Astrocyte (in vitro differentiated cells and primary cell): ENCODE data around the gene GJB4.

Experiments used
- EZH2 ChIP-seq: IDR thresholded peaks from 2 replicates; pipeline ENCODE4 v1.6.1; 2012; ENCODE audit warnings: mild to moderate bottlenecking, low read length, inconsistent platforms; ENCODE audit not compliant: insufficient read depth
- TF ChIP-seq, protein P1 (sequence below): IDR thresholded peaks from 2 replicates; pipeline ENCODE4 v1.5.1; 2011; ENCODE audit warnings: low read depth, mild to moderate bottlenecking, inconsistent platforms, low read length, moderate library complexity; ENCODE audit not compliant: insufficient read depth

GRCh38 chr1:34744851-34745250 is 14.7 kb upstream of the GJB4 start:
- TF ChIP-seq, protein P1, sequence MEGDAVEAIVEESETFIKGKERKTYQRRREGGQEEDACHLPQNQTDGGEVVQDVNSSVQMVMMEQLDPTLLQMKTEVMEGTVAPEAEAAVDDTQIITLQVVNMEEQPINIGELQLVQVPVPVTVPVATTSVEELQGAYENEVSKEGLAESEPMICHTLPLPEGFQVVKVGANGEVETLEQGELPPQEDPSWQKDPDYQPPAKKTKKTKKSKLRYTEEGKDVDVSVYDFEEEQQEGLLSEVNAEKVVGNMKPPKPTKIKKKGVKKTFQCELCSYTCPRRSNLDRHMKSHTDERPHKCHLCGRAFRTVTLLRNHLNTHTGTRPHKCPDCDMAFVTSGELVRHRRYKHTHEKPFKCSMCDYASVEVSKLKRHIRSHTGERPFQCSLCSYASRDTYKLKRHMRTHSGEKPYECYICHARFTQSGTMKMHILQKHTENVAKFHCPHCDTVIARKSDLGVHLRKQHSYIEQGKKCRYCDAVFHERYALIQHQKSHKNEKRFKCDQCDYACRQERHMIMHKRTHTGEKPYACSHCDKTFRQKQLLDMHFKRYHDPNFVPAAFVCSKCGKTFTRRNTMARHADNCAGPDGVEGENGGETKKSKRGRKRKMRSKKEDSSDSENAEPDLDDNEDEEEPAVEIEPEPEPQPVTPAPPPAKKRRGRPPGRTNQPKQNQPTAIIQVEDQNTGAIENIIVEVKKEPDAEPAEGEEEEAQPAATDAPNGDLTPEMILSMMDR, result no peak
- no peak for TF ChIP-seq EZH2
